GM19324 (cell line): ENCODE measurements around the gene MBNL2.

Experiments used
- ATAC-seq: cut with Tn5 transposase; IDR thresholded peaks from one replicate; pipeline ENCODE4 v1.9.1; 2021; ENCODE audit warnings: mild to moderate bottlenecking, moderate library complexity; ENCODE audit not compliant: unreplicated experiment, low FRiP score

The MBNL2 gene

DNA sequence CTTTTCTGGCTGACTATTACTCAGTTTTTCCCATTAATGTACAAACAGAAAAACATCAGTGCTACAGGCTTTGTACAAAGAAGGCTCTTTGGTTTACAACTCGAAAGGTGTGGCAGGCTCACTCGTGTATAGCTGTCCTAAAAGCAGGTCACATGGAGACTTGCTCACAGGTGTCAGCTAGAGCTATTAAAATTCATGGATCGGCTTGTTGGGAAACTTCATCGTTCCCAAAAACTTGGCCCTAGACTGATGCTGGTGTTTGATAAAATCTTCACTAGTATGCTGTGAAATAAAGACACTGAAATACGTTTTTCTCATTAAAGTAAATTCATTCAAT is 64.9 kb downstream of the MBNL2 start:
- ATAC-seq = no peak

GRCh38 chr13:97288486-97288900 is 66.4 kb downstream of the MBNL2 start:
- no peak for ATAC-seq

GRCh38 chr13:97289514-97290298 is 67.6 kb downstream of the MBNL2 start:
- no peak for ATAC-seq

DNA sequence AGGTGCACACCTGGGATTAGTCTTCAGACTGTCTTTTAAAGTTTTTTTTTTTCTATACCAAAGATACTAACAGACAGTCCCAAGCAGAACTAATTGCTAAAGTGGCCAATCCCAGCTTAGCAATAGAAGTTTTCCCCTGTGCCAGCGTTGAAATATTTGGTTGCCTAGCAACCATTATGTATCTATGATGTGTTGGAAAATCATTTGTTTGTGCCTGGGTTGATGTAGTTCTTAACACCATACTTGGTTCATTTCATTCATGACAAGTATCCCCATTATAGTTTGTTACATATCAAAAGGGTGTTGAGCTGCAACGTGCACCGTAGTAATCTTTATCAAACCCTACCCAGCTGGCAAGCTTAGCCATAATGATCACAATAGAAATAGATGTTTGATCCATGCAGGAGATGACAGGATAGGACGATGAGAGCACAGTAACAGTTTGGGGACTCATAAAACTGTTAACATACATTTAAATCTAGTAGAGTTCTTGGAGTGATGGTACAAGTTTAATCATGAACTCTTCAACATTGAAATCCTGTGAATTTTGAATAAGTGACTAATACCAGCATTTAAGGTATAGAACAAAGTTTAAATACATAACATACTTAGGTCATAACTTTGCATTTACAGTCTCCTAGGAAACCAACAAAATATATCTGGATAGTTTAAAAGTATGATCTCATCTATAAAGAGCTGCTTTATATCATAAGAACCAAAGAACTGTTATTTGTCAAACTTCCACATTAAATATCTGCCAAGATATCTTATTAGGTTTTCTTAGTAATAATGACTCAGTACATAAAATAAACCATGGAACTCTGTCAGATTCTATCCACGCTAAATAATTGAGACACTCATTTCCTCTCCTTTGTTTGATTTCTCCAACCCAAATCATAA is 73.4 kb downstream of the MBNL2 start:
- no peak for ATAC-seq

GRCh38 chr13:97296740-97297139 is 74.6 kb downstream of the MBNL2 start:
- no peak for ATAC-seq

- no peak for ATAC-seq
Measured at GRCh38 chr13:97298816-97299215, 76.7 kb downstream of the MBNL2 start.

DNA sequence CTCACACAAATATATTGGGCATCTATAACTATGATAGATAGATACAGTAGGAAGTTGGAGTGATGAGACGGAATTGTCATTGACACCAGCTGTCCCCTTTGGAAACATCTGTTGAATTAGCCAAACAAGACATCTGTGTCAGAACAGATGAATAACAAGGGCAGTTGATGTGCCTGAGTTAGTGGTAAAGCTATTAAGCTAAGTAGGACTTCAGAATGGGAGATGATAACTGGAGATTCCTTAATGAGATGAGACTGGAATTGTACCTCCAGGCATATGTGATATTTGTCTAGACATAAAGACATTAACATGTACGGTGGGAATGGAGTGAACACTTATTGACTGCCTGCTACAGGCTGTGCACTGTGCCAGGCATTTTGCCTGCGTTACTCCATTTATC is 78.7 kb downstream of the MBNL2 start:
- ATAC-seq = no peak

- ATAC-seq = no peak
Measured at GRCh38 chr13:97301382-97302095, 79.4 kb downstream of the MBNL2 start.

GRCh38 chr13:97302611-97303010 is 80.5 kb downstream of the MBNL2 start:
- ATAC-seq = no peak

DNA sequence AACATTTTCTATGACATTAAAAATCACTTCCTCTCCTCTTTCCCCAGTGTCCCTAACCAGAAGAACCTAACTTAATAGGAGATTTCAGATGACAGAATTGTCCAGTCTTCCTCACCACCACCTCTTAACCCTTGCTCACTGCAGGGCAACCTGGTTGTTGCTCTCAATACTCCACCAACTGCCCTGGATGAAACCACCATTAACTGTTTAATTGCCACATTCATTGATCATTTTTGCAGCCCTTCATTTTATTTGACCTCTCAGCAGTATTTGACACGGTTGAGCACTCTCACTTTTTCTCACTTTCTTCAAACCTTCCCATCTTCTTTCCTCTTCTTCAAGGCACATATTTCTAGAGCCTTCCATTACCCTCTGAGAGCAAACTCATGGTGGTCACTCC is 84.0 kb downstream of the MBNL2 start:
- ATAC-seq = no peak

GRCh38 chr13:97306645-97307044 is 84.5 kb downstream of the MBNL2 start:
- no peak for ATAC-seq

DNA sequence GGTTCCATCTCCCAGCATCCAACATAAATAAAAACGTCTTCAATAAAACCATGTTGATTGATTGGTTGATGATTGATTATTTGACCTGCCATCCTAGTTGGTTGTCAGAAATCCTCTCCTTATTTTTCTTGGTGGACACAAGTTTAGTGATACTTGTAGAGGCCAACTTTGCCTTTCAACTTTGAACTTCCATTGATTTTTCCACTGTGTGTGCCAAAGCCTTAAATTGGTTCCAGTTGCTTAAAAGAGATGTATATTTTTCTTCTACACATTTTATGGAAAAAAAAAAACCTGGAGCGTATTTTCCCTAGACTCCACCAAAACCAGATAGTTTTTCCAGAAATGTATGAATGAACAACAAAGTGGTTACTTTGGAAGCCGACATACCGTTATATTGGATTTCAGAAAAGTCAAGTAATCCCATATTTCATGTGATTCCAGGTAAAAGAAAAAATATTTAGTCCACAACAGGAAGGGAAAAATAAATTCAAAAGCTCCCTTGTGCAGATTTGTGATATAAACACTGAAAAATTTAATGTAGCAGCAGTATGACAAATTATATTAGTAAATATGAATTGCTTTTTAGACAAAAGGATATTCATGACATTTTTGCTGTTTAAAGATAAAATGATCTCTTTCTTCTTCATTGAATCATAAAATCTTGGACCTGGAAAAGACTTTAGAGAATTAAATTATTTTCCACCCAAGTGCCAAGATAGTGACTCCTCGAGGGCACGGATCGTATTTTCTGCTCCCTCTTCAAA is 85.2 kb downstream of the MBNL2 start:
- no peak for ATAC-seq

- ATAC-seq = no peak
Measured at GRCh38 chr13:97307882-97308624, 85.9 kb downstream of the MBNL2 start.

DNA sequence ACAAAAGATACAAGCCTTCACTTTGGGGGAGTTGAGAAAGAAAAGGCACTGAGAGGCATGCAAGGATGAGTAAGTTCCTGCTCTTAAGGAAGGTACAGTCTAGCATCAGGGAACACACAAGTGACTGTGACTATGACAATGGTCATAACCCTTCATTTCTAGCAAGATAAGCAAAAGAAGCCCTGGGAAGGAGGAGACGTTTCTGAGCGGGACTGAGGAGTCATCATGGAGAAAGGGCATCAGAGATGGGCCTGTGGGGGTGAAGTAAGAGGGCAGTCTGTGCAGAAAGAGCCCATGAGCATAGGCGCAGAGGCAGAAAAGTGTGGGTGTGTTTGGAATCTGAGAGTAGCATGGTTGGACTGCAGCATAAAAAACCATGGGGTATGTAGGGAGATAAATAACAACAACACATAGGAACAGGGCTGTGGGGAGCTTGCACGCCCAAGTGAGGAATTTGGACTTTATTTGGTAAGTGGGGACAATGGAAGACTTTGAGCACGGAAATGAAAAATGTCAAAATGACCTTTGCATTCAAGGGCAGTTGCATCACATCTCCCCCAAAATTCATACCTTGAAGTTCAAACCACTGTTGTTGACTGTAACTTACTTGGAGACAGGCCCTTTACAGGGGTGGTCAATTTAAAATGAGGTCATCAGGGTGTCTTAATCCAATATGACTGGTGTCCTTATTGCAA is 86.7 kb downstream of the MBNL2 start:
- no peak for ATAC-seq

- ATAC-seq = no peak
Measured at GRCh38 chr13:97310809-97311436, 88.8 kb downstream of the MBNL2 start.

DNA sequence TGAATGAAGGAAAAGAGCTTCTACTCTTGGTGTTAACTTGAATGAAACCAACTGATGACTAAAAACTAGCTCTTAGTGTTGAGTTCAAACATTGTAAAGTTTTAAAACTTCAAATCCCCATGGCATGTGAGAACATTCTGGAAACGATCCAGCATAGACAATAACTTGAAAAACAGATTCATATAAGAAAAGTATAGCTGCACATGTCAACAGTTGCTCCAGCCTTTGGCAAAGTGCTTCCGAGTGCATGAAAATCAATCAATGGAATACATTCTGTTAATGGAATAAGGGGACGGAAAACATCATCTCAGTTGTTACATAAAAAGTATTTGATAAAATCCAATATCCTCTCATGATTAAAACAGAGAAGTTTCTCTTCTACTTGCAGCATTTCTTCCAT is 89.8 kb downstream of the MBNL2 start:
- no peak for ATAC-seq

DNA sequence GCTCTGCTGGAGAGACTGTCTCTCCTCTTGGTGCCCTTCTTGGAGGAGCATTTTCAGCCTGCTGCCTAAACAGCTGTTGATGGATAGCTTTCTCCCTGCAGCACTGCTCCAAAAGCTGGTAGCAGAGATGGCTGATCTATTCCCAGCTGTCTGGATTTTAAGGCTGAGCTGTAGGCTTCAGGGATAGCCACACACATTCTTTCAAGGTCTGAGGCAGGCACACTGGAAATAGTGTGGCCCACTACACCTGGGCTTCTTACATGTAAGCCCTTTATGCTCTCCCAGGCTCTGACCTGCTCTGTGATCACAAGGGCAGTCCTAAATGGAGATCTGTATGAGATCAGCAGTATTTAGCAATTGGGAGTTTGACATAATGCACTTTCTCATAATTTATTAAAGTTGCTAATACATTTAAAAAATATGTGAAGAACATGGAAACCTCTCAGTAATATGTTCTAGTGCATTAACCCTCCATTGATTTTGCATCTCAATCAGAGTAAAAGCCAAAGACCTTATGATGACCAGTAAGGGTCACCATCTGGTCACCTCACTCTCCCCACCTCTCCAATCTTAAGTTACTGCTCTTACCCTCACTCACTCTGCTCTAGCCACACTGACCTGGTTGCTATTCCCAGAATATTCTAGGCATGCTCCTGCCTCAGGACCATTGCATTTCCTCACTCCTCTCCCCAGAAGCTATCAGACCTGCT is 91.6 kb downstream of the MBNL2 start:
- ATAC-seq = no peak

GRCh38 chr13:97316390-97316789 is 94.3 kb downstream of the MBNL2 start:
- ATAC-seq = no peak
